AG08395 (cell line): Measurements from ENCODE around the gene PPP1R2.
"Not testable (repeated sequence)": the region's sequence is repeated elsewhere in the genome, so short reads cannot be mapped to it uniquely, and the experiment has no call there.

ENCODE experiments used
- DNase-seq: peaks from one replicate; pipeline ENCODE4 v3.0.0; 2012; ENCODE audit warnings: mixed read lengths, low spot score

The PPP1R2 gene

DNA sequence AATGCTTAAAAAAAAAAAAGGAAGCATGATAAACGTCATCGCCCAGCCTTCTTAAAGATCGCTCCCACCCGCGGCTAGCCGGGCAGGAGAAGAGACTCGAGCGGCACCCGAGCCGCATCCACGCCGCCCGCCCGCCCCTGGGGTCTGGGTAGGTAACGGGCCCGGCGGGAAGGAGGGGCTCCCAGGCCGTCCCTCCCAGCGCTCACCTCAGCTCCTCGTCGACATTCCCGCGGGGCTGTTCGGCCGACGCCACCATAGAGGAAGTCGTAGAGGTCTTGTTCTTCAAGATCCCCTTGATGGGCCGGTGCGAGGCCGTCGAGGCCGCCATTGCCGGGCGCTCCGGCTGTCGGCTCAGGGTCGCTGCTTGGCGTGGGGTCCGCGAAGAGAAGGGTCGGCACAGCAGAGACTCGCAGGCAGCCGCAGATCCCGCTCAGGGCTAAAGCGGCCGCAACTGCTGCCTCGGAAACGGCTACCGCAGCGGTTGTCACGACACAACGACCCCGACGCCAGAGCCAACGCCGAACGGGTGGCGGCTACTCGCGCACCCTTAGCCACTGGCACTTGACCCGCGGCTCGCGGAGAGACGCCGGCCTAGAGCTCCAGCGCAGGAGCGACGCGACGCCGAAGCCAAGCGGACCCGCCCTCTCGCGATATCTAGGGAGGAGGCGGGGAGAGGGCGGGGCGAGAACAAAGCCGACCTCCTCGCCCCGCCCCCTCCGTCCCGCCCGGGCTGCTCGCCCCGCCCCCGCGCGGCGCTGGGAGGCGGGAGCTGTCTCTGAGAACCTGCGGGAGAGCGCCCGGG lies at the start of gene PPP1R2:
PPP1R2 (minus strand) TSS at position 628 of the 802 bp plus-strand sequence; CDS start at position 328, 300 bp downstream.
- peak; percentile 98 for DNase-seq

DNA sequence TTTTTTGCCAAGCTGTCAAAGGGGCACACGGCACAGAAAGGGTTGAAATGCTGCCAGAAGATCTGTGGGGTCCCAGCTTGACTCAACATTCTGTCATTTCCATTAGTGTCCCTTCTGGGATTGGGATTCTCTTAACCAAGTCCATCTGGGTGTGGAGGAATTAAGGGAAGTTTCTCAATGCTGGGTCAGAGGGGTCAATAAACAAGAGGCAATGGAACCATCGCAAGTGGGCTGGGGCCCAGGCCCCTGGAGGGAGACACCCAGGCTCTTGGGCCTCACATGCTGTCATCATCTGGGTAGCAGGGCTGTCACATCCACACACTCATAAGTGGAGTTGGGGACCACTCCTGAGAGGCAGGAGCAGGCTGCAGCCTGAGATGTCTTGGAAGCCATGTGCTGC lies 48.7 kb upstream of the PPP1R2 start:
- no peak for DNase-seq

DNA sequence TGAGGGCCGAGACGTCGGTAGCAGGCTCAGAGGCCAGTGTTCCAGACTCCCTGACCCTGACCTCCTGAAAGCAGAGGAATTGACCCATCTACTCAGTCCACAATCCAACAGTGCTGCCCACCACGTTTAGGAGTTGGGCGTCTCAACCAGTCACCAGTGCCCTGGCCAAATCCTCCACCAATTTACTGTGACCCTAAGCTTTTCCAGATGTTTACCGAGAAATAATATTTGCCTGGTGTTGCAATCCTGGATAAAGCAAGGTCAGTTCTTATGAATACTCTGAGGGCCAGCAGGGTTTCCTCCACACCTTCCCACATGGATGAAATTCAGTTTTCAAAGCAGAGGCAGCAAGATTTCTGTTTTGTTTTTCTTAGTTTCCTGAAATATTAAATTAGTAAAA lies 48.1 kb upstream of the PPP1R2 start:
- no peak for DNase-seq

- not testable (repeated sequence) for DNase-seq
These were observed 47.3 kb upstream of the PPP1R2 start for GRCh38 chr3:195590381-195590780.

DNA sequence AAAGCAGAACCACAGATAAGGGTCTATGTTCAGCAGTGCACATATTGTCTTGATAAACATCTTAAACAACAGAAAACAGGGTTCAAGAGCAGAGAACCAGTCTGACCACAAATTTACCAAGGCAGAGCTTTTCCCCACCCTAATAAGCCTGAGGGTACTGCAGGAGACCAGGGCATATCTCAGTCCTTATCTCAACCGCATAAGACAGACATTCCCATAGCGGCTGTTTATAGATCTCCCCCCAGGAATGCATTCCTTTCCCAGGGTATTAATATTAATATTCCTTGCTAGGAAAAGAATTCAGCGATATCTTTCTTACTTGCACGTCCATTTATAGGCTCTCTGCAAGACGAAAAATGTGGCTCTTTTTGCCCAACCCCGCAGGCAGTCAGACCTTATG lies 46.7 kb upstream of the PPP1R2 start:
- not testable (repeated sequence) for DNase-seq

GRCh38 chr3:195587824-195588223 lies 44.7 kb upstream of the PPP1R2 start:
- no peak for DNase-seq

- no peak for DNase-seq
These were observed 44.3 kb upstream of the PPP1R2 start for GRCh38 chr3:195587406-195587805.

- DNase-seq: no peak
These were observed 41.4 kb upstream of the PPP1R2 start for GRCh38 chr3:195584543-195584870.

DNA sequence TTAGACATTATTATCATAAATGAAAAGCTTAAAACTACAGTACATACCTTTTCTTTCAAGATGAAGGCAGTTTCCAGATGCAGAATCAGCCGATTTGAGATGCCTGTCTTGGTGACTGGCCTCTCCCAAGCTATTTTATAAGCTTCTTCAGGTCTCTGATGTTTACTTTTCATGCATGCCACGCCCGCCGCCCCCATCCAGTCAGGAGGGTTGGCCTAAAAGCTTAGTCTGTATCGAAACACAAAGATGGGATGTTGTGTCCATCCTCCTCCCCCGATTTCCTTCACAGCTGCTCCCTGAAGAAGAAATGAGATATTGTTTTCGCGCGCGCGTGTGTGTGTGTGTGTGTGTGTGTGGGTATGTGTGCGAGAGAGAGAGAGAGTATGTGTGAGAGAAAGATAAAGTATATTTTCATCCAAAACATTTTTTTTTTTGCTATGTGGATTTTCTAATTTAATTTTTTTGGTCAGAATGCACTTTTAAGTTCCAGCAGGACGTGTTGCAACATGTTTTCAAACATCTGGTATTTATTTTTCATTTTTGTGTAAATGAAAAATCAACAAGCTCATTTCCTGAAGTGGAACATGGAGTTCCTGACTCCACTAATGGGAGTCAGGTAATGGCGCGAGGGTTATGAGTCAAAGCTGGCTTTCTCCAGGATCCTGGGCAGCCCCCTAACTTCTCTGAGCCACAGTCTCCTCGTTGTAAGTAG lies 40.9 kb upstream of the PPP1R2 start, which contains the start of gene APOD:
APOD (minus strand) TSS at position 110 of the 712 bp plus-strand sequence. CDS start 4,479 bp downstream, outside the sequence.
- peak; percentile 35 for DNase-seq

GRCh38 chr3:195582947-195583346 lies 39.8 kb upstream of the PPP1R2 start:
- DNase-seq: no peak

- peak; percentile 50 for DNase-seq
These were observed 37.8 kb upstream of the PPP1R2 start for GRCh38 chr3:195580744-195581443.

DNA sequence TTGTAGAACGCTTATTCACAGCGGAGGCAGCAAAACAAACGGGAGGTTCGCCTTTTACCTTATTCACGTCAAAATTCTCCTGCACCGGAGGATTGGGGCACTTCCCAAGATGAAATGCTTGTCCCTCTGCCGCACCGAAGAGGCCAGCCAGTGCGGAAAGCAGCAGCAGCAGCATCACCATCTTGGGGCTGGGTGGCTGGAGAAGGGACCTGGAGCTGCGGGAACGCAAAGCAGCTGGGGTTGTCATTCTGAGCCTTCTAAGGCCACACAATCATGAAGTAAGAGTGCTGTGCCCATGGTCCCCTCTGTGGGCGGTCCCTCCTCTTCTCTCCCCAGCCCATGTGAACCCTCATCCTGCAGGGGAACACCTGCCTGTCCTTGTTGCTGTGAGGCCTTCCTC lies 36.2 kb upstream of the PPP1R2 start:
- DNase-seq: no peak

DNA sequence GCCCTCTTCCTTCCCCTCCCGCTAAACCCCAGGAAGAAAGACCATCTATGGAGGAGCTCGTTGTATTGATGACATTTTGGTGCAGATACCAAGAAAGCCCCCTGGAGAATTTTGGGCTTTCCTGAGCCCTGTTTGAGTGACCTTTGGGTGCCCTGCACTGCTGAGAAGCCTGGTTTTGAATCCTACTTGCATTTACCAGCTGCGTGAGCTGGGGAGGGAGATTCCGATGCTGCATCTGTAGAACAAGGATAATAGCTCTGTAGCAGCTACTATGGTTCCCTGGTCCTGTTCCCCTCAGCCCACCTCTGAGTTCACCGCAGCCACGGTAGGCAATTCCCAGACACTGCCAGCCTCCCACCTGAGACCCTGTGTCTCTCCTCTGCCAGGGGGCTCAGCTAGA lies 35.4 kb upstream of the PPP1R2 start:
- DNase-seq: no peak

- DNase-seq: no peak
These were observed 34.6 kb upstream of the PPP1R2 start for GRCh38 chr3:195577645-195578177.

GRCh38 chr3:195574497-195575304 lies 31.6 kb upstream of the PPP1R2 start:
- no peak for DNase-seq

DNA sequence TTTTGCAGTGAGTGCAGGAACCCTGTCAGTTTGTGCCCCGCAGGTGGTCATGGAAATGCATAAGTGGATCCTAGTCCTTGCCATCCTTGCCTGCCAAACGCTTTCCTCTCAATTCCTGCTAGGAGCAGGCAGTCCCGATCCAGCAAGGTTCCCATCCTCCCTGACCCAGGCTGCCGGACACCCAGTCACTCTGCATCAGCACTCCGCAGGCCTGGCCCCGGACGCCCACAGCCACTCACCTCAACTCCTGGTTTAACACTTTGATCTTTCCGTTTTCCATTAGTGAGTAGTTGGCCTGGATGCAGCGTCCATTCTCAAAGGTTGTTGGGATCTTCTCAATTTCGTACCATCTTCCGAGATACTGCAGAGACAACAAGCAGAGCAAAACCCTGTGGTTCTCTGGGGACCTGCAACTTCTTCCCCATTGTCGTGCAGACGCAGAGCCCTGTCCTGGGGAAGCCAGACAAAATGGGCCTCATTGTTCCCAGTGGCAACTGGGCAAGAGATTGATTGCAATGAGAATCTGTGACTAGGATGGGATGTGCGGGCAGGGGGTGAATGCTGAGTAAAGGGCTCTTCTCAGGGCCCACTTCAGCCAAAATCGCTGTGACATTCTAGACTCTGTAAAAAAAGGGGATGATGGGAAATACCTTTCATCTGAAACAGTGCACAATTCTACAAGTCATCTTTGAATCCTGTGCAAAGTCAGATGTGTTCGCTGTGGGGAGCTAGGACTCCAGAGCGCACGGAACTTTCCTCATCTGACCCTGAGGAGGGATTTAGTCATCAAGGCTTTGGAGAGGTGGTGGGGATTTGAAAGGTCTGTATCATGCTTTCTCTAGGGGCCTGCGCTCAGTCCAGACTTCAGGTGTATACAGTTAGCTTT lies 30.7 kb upstream of the PPP1R2 start:
- no peak for DNase-seq

- no peak for DNase-seq
These were observed 28.2 kb upstream of the PPP1R2 start for GRCh38 chr3:195571361-195571760.

GRCh38 chr3:195570912-195571311 lies 27.8 kb upstream of the PPP1R2 start:
- DNase-seq: no peak

- no peak for DNase-seq
These were observed 27.2 kb upstream of the PPP1R2 start for GRCh38 chr3:195570344-195570743.

DNA sequence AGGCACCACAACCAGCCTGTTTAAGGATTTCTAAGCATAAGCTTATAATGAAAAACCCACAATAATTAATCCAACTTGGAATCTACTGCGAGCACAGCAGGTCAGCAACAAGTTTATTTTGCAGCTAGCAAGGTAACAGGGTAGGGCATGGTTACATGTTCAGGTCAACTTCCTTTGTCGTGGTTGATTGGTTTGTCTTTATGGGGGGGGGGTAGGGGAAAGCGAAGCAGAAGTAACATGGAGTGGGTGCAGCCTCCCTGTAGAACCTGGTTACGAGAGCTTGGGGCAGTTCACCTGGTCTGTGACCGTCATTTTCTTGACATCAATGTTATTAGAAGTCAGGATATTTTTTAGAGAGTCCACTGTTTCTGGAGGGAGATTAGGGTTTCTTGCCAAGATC lies 25.5 kb upstream of the PPP1R2 start:
- DNase-seq: no peak

DNA sequence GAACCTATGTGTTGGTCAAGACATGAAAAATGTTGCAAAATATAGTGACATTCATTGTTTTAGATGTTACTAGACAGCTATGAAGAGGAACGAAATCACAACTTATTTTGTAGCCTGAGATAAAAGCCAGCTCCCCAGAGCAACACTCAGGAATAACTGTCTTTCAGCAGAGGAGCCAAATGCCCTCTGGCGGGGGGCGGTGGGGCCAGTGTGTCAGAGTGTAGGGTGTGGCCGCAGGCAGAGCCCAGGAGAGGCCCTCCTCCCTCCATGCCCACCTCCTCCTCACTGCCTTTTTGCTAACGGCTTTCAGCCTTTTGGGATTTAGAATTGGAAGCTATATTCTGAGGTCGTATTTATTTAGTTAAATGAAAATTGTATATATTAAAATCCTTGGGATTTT lies 23.7 kb upstream of the PPP1R2 start:
- DNase-seq: no peak
